ENCODE measurements around the gene SMARCAD1. TPM values are rescaled to one million over a fixed set of nuclear protein-coding genes. Genes with fewer than 3 reads are reported as not detected.
"Not testable (repeated sequence)": the region's sequence is repeated elsewhere in the genome, so short reads cannot be mapped to it uniquely, and the experiment has no call there.

Gene SMARCAD1
- polyA plus RNA-seq, 4 donors = 50.6 to 67.3 (median 65.2) TPM

- DNase-seq (ENCODE audit: low read depth in 4 of 4, low spot score in 3 of 4) = no peak
These were observed 82.6 kb downstream of the SMARCAD1 start for GRCh38 chr4:94290245-94290644.

GRCh38 chr4:94293981-94294380, 86.3 kb downstream of the SMARCAD1 start:
- not testable (repeated sequence) for DNase-seq (ENCODE audit: low read depth in 4 of 4, low spot score in 3 of 4)

GRCh38 chr4:94295473-94295872, 87.8 kb downstream of the SMARCAD1 start:
- DNase-seq (ENCODE audit: low read depth in 4 of 4, low spot score in 3 of 4) = not testable (repeated sequence)

GRCh38 chr4:94298725-94299252, 91.1 kb downstream of the SMARCAD1 start:
- DNase-seq (ENCODE audit: low read depth in 4 of 4, low spot score in 3 of 4) = no peak

GRCh38 chr4:94302191-94302590, 94.5 kb downstream of the SMARCAD1 start:
- DNase-seq (ENCODE audit: low read depth in 4 of 4, low spot score in 3 of 4) = no peak

GRCh38 chr4:94304365-94304971, 96.8 kb downstream of the SMARCAD1 start:
- peak; percentile 6 to 16 (median 13) for DNase-seq (ENCODE audit: low read depth in 4 of 4, low spot score in 3 of 4)

- no peak for DNase-seq (ENCODE audit: low read depth in 4 of 4, low spot score in 3 of 4)
These were observed 98.0 kb downstream of the SMARCAD1 start for GRCh38 chr4:94305466-94306225.

GRCh38 chr4:94306713-94307112, 99.0 kb downstream of the SMARCAD1 start:
- DNase-seq (ENCODE audit: low read depth in 4 of 4, low spot score in 3 of 4) = no peak

- DNase-seq (ENCODE audit: low read depth in 4 of 4, low spot score in 3 of 4) = no peak
These were observed 99.7 kb downstream of the SMARCAD1 start for GRCh38 chr4:94307231-94307871.

- DNase-seq (ENCODE audit: low read depth in 4 of 4, low spot score in 3 of 4) = not testable (repeated sequence)
These were observed 112.3 kb downstream of the SMARCAD1 start for GRCh38 chr4:94319927-94320326.

GRCh38 chr4:94325835-94326234, 118.2 kb downstream of the SMARCAD1 start:
- DNase-seq (ENCODE audit: low read depth in 4 of 4, low spot score in 3 of 4) = no peak

- no peak for DNase-seq (ENCODE audit: low read depth in 4 of 4, low spot score in 3 of 4)
These were observed 122.3 kb downstream of the SMARCAD1 start for GRCh38 chr4:94329933-94330332.

GRCh38 chr4:94332983-94333590, 125.4 kb downstream of the SMARCAD1 start:
- DNase-seq (ENCODE audit: low read depth in 4 of 4, low spot score in 3 of 4) = no peak

GRCh38 chr4:94333866-94334265, 126.2 kb downstream of the SMARCAD1 start:
- DNase-seq (ENCODE audit: low read depth in 4 of 4, low spot score in 3 of 4) = no peak

- DNase-seq (ENCODE audit: low read depth in 4 of 4, low spot score in 3 of 4) = no peak
These were observed 126.8 kb downstream of the SMARCAD1 start for GRCh38 chr4:94334476-94334875.

- DNase-seq (ENCODE audit: low read depth in 4 of 4, low spot score in 3 of 4) = no peak
These were observed 127.3 kb downstream of the SMARCAD1 start for GRCh38 chr4:94334962-94335361.

- no peak for DNase-seq (ENCODE audit: low read depth in 4 of 4, low spot score in 3 of 4)
These were observed 128.6 kb downstream of the SMARCAD1 start for GRCh38 chr4:94336303-94336702.

GRCh38 chr4:94336791-94337190, 129.1 kb downstream of the SMARCAD1 start:
- not testable (repeated sequence) for DNase-seq (ENCODE audit: low read depth in 4 of 4, low spot score in 3 of 4)

GRCh38 chr4:94338681-94339351, 131.2 kb downstream of the SMARCAD1 start:
- no peak for DNase-seq (ENCODE audit: low read depth in 4 of 4, low spot score in 3 of 4)

GRCh38 chr4:94339779-94340178, 132.1 kb downstream of the SMARCAD1 start:
- no peak for DNase-seq (ENCODE audit: low read depth in 4 of 4, low spot score in 3 of 4)

Measured in right renal pelvis (tissue), 4 donors.